Inflammatory macrophage treated with lipopolysaccharide for 1 hour (primary cell): ENCODE results near the gene MAP1LC3C.
A peak's percentile ranks its signal among the peaks of the same experiment; 100 is the strongest.
"Not testable (repeated sequence)": the region's sequence is repeated elsewhere in the genome, so short reads cannot be mapped to it uniquely, and the experiment has no call there.

Experiments used
- DNase-seq, 2 donors: peaks; one replicate each; pipeline ENCODE4 v3.0.0-alpha.2; 2020 to 2022

MAP1LC3C gene

GRCh38 chr1:241990040-241990439 is 8.9 kb downstream of the MAP1LC3C start:
- DNase-seq: no peak

GRCh38 chr1:241988389-241988930 is 10.4 kb downstream of the MAP1LC3C start:
- not testable (repeated sequence) for DNase-seq

- peak; percentile 27 to 76 for DNase-seq
Observed at GRCh38 chr1:241985787-241986186, 13.1 kb downstream of the MAP1LC3C start.

GRCh38 chr1:241979926-241980325 is 19.0 kb downstream of the MAP1LC3C start:
- no peak for DNase-seq

GRCh38 chr1:241979071-241979470 is 19.8 kb downstream of the MAP1LC3C start:
- DNase-seq: no peak

- DNase-seq: no peak
Observed at GRCh38 chr1:241976229-241976628, 22.7 kb downstream of the MAP1LC3C start.

- no peak for DNase-seq
Observed at GRCh38 chr1:241972703-241973369, 26.1 kb downstream of the MAP1LC3C start.

GRCh38 chr1:241968611-241969010 is 30.3 kb downstream of the MAP1LC3C start:
- no peak for DNase-seq

- peak; percentile 80 to 91 for DNase-seq
Observed at GRCh38 chr1:241964550-241965282, 34.2 kb downstream of the MAP1LC3C start.

- DNase-seq: peak; percentile 26 to 39
Observed at GRCh38 chr1:241963722-241964121, 35.2 kb downstream of the MAP1LC3C start.

GRCh38 chr1:241962153-241962552 is 36.7 kb downstream of the MAP1LC3C start:
- DNase-seq: no peak

GRCh38 chr1:241957692-241958494 is 41.0 kb downstream of the MAP1LC3C start, which contains the start of gene BECN2:
TSS of gene BECN2 (plus strand) at chr1:241957767. CDS start at chr1:241957767, 0 bp downstream.
- no peak for DNase-seq

GRCh38 chr1:241950390-241950789 is 48.5 kb downstream of the MAP1LC3C start:
- no peak for DNase-seq

- no peak for DNase-seq
Observed at GRCh38 chr1:241947354-241947753, 51.5 kb downstream of the MAP1LC3C start.
